SIG-M5 (cell line): ENCODE measurements around the gene ATRIP.
"Not testable (repeated sequence)": the region's sequence is repeated elsewhere in the genome, so short reads cannot be mapped to it uniquely, and the experiment has no call there.

ENCODE experiments used
- DNase-seq: peaks from one replicate; lab custom pipeline; 2025; lab: John Stamatoyannopoulos, UW

ATRIP gene

DNA sequence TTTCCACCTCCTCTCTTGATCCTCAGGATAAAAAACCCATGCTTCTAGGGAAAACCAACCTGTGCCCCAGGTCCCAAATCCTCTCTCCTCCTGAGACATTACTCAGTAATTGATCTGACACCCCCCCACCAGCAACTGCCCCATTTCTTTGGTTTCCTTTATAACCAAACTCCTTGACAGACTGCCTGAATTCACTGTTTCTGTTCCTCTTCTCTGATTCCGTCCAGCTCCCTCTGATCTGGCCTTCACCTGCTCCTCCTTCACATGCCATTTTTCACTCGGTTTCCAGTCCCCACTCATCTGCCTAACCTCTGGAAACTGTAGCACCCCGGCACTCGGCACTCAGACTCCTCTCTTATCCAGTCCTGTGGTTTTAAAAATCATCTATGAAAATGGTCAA is 8.7 kb upstream of the ATRIP start:
- no peak for DNase-seq

GRCh38 chr3:48439820-48440589 is 6.5 kb upstream of the ATRIP start, which contains the start of the genes CCDC51 and TMA7:
Gene CCDC51, minus strand, starts transcription at chr3:48440119. Its CDS starts 4,991 bp downstream, at chr3:48435128.
Gene TMA7, plus strand, starts transcription at chr3:48440257. Its CDS starts 40 bp downstream, at chr3:48440297.
- peak; percentile 84 for DNase-seq

GRCh38 chr3:48440590-48440958 is 6.0 kb upstream of the ATRIP start:
- DNase-seq: no peak

DNA sequence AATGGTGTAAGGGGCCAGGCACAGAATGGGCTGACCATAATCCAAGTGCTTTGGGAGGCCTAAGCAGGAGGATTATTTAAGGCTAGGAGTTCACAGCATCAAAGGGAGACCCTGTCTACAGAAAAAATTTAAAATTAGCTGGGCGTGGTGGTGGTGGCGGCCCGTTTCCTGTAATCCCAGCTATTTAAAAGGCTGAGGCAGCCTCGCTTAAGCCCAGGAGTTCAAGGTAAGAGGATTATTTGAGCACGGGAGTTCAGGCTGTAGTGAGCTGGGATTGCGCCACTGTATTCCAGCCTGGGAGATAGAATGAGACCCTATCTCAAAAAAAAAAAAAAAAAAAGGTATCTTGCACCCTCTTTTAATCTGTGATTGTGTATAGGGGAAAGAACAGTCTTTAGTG is 4.6 kb upstream of the ATRIP start:
- DNase-seq: no peak

GRCh38 chr3:48445277-48445882 is 1.2 kb upstream of the ATRIP start:
- DNase-seq: no peak

GRCh38 chr3:48446043-48446424 is 503 bp upstream of the ATRIP start:
- no peak for DNase-seq

DNA sequence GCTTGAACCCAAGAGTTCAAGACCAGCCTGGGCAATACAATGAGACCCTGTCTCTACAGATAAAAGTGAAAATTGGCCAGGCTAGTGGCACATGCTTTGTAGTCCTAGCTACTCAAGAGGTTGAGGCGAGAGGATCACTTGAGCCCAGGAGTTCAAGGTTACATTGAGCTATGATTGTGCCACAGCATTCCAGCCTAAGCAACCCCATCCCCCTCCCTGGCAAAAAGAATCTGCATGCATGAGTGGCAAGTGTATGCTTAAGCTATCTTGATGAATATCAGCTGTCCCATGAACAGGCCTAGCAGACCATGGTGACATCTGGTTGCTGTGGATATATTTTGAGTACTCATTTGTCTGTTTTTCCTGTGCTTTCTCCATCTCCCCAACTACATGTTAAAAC is 4.7 kb downstream of the ATRIP start:
- DNase-seq: no peak

- no peak for DNase-seq
Observed at GRCh38 chr3:48456456-48456855, 9.9 kb downstream of the ATRIP start.

- no peak for DNase-seq
Observed at GRCh38 chr3:48459331-48459730, 12.8 kb downstream of the ATRIP start.

DNA sequence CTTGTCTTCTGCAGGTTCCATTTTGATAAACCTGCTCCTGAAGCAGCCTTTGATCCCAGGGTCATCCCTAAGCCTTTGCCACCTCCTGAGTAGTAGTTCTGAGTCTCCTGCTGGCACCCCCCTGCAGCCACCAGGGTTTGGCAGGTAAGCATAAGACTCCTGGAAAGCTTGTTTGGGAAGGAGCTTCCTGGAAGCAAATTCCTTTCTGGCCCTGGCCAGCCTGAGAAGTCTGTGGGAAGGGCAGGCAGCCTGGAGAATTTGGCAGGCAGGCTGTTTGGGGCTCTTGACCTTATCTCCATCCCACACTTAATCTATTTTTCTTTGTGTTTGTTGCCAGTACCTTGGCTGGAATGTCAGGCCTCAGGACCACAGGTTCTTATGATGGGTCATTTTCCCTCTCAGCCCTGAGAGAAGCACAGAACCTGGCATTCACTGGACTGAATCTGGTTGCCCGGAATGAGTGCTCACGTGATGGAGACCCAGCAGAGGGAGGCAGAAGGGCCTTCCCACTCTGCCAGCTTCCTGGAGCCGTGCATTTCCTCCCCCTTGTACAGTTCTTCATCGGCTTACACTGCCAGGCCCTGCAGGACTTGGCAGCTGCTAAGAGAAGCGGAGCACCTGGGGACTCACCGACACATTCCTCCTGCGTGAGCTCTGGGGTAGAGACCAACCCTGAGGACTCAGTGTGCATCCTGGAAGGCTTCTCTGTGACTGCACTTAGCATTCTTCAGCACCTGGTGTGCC is 13.4 kb downstream of the ATRIP start:
- DNase-seq: no peak

- no peak for DNase-seq
Observed at GRCh38 chr3:48460517-48460902, 14.0 kb downstream of the ATRIP start.

DNA sequence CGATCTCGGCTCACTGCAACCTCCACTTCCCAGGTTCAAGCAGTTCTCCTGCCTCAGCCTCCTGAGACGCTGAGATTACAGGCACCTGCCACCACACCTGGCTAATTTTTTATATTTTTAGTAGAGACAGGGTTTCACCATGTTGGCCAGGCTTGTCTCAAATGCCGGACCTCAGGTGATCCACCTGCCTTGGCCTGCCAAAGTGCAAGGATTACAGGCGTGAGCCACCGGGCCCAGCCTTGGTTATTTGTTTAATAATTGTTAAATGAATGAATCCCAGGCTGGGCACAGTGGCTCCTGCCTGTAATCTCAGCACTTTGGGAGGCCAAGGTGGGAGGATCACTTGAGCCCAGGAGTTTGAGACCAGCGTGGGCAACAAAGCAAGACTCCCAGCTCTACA is 15.2 kb downstream of the ATRIP start:
- not testable (repeated sequence) for DNase-seq

DNA sequence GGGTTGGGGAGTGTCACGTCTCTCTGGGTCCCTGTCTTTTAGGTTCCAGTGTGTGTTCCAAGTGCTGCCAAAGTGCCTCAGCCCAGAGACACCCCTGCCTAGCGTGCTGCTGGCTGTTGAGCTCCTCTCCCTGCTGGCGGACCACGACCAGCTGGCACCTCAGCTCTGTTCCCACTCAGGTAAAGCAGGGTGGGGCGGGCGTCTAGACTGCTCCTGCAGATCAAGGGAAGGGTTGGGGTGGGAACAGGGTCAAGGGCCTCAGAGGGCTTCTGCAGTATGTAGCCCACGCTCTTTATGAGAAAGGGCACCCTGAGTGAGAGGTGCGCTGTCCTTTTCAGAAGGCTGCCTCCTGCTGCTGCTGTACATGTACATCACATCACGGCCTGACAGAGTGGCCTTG is 17.2 kb downstream of the ATRIP start:
- DNase-seq: no peak

DNA sequence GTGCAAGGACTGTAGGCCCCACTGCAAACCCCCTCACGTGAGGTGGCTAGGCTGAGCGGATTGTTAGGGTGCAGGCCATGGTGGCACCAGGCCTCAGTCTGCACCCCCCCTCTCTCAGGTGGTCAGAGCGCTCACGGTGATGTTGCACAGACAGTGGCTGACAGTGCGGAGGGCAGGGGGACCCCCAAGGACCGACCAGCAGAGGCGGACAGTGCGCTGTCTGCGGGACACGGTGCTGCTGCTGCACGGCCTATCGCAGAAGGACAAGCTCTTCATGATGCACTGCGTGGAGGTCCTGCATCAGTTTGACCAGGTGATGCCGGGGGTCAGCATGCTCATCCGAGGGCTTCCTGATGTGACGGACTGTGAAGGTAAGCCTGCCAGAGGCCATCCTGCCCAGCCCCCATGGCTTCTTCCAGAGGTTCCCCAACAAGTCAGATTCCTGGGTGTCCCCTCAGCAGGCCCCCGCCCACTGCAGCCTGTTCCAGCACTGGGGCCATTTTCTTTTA is 18.2 kb downstream of the ATRIP start:
- DNase-seq: no peak

DNA sequence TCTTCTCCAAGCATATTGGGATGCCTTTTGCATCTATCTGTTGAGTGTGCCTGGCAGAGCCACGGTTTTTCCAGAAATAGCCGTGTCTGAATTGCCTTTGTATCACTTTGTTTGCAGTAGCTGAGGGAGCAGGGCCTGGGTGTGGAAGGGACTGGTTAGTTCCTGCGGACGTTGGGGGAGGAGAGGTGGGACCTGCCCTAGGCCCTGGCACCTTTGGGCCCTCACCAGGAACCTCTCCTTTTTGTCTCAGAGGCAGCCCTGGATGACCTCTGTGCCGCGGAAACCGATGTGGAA is 18.6 kb downstream of the ATRIP start:
- no peak for DNase-seq

GRCh38 chr3:48465531-48466378 is 19.2 kb downstream of the ATRIP start:
- DNase-seq: peak; percentile 51

DNA sequence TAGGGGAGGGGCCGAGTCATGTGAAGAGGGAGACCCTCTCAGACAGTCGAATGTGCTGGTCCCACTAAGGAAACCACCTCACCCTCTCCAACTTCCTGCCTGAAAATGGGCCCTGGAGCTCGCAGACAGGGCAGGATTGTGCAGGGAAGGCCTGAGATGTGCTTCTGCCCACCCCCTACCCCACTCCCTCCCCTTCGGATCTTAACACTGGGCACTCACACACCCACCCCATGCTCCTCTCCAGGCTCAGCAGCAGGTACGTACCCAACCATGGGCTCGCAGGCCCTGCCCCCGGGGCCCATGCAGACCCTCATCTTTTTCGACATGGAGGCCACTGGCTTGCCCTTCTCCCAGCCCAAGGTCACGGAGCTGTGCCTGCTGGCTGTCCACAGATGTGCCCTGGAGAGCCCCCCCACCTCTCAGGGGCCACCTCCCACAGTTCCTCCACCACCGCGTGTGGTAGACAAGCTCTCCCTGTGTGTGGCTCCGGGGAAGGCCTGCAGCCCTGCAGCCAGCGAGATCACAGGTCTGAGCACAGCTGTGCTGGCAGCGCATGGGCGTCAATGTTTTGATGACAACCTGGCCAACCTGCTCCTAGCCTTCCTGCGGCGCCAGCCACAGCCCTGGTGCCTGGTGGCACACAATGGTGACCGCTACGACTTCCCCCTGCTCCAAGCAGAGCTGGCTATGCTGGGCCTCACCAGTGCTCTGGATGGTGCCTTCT is 20.0 kb downstream of the ATRIP start:
- DNase-seq: no peak

- no peak for DNase-seq
Observed at GRCh38 chr3:48467110-48467454, 20.5 kb downstream of the ATRIP start.

DNA sequence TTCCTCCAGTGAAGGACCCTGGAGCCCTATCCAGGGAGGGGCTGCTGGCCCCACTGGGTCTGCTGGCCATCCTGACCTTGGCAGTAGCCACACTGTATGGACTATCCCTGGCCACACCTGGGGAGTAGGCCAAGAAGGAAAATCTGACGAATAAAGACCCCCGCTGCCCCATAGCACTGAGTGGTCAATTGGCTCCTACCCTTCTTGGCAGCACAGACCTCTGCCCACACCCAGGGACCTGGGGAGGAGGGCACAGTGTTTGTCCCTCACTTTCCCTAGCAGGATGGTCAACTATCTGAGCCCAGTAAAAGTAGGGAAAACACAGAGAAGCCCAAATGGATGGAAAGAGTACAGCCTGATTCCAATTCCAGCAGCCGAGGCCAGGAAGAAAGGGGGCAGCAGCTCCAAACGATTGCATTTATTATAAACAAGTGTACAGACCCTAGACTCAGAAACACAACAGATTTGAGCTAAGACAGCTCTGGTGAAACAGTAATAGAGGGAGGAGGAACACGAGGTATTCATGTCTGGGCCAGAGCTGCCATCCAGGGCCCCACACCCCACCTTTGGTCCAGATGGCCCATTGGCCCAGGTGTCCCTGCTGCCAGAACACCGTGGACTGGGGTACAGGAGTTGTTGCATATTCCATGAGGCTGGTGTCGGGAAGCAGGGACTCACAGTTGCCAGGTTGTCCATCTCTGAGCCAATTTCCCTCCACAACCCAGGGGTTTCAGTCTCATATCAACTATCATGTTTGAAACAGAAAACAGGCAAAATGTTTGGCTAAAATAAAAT is 21.1 kb downstream of the ATRIP start:
- no peak for DNase-seq

DNA sequence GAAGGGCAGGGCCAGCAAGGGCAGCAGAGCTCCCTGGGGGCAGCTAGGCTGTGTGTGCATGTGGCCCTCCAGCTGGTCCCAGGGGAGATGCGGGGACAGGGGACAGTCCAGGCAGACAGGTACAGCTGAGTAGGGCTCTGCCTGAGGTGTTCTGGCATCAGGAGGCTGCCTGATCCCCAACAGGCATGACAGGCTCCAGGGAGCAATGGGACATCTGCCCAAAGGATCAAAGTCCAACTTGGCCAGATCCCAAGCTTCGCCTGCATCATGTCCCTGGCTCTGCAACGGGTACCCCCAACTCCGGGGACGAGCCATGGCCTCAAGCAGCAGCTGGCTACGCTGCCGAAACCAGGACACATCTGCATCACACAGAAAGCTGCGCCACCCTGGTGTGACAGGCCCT is 21.8 kb downstream of the ATRIP start:
- DNase-seq: no peak
